Liver (tissue), 3 donors: ENCODE data around the gene SPTBN1.
A peak's percentile ranks its signal among the peaks of the same experiment; 100 is the strongest.

Source experiments
- ATF3 ChIP-seq: IDR thresholded peaks from 2 replicates; pipeline ENCODE4 v1.6.1; 2016; ENCODE audit warnings: antibody characterized with exemption
- CTCF ChIP-seq: fragments of 150-350 bp; IDR thresholded peaks from 2 replicates; pipeline ENCODE4 v1.5.1; 2017; ENCODE audit warnings: improper control_type of control experiment, low read depth, low read length; ENCODE audit not compliant: missing input control
- FOXA1 ChIP-seq: IDR thresholded peaks from 2 replicates; pipeline ENCODE4 v1.6.1; 2016; ENCODE audit warnings: antibody characterized with exemption
- HNF4G ChIP-seq: IDR thresholded peaks from 2 replicates; pipeline ENCODE4 v1.6.1; 2016; ENCODE audit warnings: antibody characterized with exemption
- MAX ChIP-seq: IDR thresholded peaks from 2 replicates; pipeline ENCODE4 v1.6.1; 2016; ENCODE audit warnings: antibody characterized with exemption
- RAD21 ChIP-seq, 2 donors: IDR thresholded peaks; 2 replicates each; pipeline ENCODE4 v1.6.1; 2016; ENCODE audit warnings: antibody characterized with exemption in 2 of 2, mild to moderate bottlenecking in 2 of 2
- REST ChIP-seq: IDR thresholded peaks from 2 replicates; pipeline ENCODE4 v1.6.1; 2016; ENCODE audit warnings: antibody characterized with exemption, mild to moderate bottlenecking
- SP1 ChIP-seq: IDR thresholded peaks from 2 replicates; pipeline ENCODE4 v1.6.1; 2018; ENCODE audit warnings: antibody characterized with exemption, mild to moderate bottlenecking
- TAF1 ChIP-seq: conservative IDR thresholded peaks from 2 replicates; pipeline ENCODE4 v1.6.1; 2016; ENCODE audit warnings: antibody characterized with exemption, mild to moderate bottlenecking
- YY1 ChIP-seq: IDR thresholded peaks from 2 replicates; pipeline ENCODE4 v1.6.1; 2016; ENCODE audit warnings: antibody characterized with exemption, mild to moderate bottlenecking
- ZBTB33 ChIP-seq: IDR thresholded peaks from 2 replicates; pipeline ENCODE4 v1.6.1; 2016; ENCODE audit warnings: antibody characterized with exemption
- donor health status: healthy.
- donor health status: healthy.

GRCh38 chr2:54708584-54709335 is 252.6 kb downstream of the SPTBN1 start:
- TF ChIP-seq CTCF (peak; percentile 4), SP1 (no peak), ZBTB33 (no peak), FOXA1 (no peak), REST (no peak), ATF3 (no peak), TAF1 (no peak), MAX (no peak), YY1 (no peak), HNF4G (no peak), RAD21 (IDR thresholded peaks at IDR 0.05) (peak in 1 of 2 donors; percentile 16)
